Uterus (tissue), 4 donors: ENCODE measurements around the gene INPP5A. TPM values are rescaled to one million over a fixed set of nuclear protein-coding genes. Genes with fewer than 3 reads are reported as not detected.

Experiments
- DNase-seq, 2 donors: peaks; one replicate each; pipeline ENCODE4 v3.0.0-alpha.2; 2019 to 2020
- H3K27ac ChIP-seq, 2 donors: fragments of 200-600 bp; sonication (generic); 1 replicate in 1 of 2; 2 replicates in 1 of 2; pipeline ENCODE4 v1.5.1; 2016 to 2018
- H3K27me3 ChIP-seq, 2 donors: fragments of 200-600 bp; sonication (generic); one replicate each; pipeline ENCODE4 v1.5.1; 2018 to 2019; ENCODE audit warnings: control low read depth in 1 of 2
- H3K36me3 ChIP-seq, 2 donors: fragments of 200-600 bp; sonication (generic); one replicate each; pipeline ENCODE4 v1.5.1; 2019; ENCODE audit warnings: control low read depth in 1 of 2
- H3K4me1 ChIP-seq, 2 donors: fragments of 200-600 bp; sonication (generic); one replicate each; pipeline ENCODE4 v1.5.1; 2018 to 2019; ENCODE audit warnings: control low read depth in 1 of 2
- H3K4me3 ChIP-seq, 2 donors: fragments of 200-600 bp; sonication (generic); 1 replicate in 1 of 2; 2 replicates in 1 of 2; pipeline ENCODE4 v1.5.1; 2018 to 2019; ENCODE audit warnings: mild to moderate bottlenecking in 1 of 2
- H3K9me3 ChIP-seq, 2 donors: fragments of 200-600 bp; sonication (generic); one replicate each; pipeline ENCODE4 v1.5.1; 2019; ENCODE audit warnings: control low read depth in 1 of 2
- POLR2A ChIP-seq, 2 donors: fragments of 450-650 bp; IDR thresholded peaks; one replicate each; pipeline ENCODE4 v1.6.1; 2016; ENCODE audit warnings: antibody characterized with exemption in 2 of 2, mild to moderate bottlenecking in 1 of 2, moderate library complexity in 1 of 2
- intact Hi-C: fragments of 100-400 bp; cut with DNase I; formaldehyde crosslinking; loops from one replicate; pipeline ENCODE4 v1.15.1; 2023; ENCODE audit warnings: low total_unique reads
- total RNA-seq, 4 donors: library from RNA; depleted of rRNA in 3 of 4; stranded (reverse); fragments of >200 nt in 3 of 4; gene quantifications; one replicate each; pipeline versions ENCODE4 v1.1.0 to v1.2.4, GENCODE V29; 2014 to 2023
- TF ChIP-seq, protein P1 (sequence below), 4 experiments: fragments of 200-600 bp in 2 of 4; fragments of 450-650 bp in 2 of 4; sonication (generic) in 2 of 4; IDR thresholded peaks; one replicate each; pipeline ENCODE4 v1.5.1; 2016 to 2019; ENCODE audit warnings: antibody characterized with exemption in 4 of 4, mild to moderate bottlenecking in 2 of 4, moderate library complexity in 1 of 4
- donor health status: DM: yes; HTN: yes; CAD: no.

INPP5A gene
- total RNA-seq, 4 donors from 2014 or later: 22.5 to 160 (median 93.2) TPM

DNA sequence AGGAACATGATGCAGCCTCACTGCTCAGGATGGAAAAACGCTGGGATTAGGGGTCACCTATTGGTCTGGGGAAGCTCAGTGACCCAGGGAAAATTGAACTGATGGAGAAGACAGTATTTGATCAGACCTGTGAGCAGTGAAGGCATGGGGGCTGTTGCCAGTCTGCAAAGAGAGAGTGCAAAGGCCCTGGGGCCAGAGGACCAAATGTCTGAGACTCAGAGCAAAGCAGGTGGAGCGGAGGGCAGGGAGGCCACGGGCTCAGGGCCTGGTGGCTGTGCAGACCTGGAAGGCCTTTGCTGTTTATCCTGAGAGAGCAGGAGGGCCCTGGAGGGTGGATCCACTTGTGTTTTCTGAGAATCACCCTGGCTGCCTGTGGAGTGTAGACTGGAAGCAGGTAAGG lies 67.1 kb downstream of the INPP5A start:
- Histone ChIP-seq H3K27me3 (no peaks in the 10 kb centered on the region), H3K4me1 (peaks cover 0 to 21% of the 10 kb centered on the region in 2 donors), H3K4me3 (no peak overlapping the region), H3K36me3 (no peaks in the 10 kb centered on the region), H3K27ac (no peak overlapping the region), H3K9me3 (no peaks in the 10 kb centered on the region)
- DNase-seq: no peak
- intact Hi-C loops: no loop called here
- no peak for TF ChIP-seq POLR2A (IDR thresholded peaks at IDR 0.05)
- TF ChIP-seq, protein P1, sequence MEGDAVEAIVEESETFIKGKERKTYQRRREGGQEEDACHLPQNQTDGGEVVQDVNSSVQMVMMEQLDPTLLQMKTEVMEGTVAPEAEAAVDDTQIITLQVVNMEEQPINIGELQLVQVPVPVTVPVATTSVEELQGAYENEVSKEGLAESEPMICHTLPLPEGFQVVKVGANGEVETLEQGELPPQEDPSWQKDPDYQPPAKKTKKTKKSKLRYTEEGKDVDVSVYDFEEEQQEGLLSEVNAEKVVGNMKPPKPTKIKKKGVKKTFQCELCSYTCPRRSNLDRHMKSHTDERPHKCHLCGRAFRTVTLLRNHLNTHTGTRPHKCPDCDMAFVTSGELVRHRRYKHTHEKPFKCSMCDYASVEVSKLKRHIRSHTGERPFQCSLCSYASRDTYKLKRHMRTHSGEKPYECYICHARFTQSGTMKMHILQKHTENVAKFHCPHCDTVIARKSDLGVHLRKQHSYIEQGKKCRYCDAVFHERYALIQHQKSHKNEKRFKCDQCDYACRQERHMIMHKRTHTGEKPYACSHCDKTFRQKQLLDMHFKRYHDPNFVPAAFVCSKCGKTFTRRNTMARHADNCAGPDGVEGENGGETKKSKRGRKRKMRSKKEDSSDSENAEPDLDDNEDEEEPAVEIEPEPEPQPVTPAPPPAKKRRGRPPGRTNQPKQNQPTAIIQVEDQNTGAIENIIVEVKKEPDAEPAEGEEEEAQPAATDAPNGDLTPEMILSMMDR (IDR thresholded peaks at IDR 0.05): no peak

DNA sequence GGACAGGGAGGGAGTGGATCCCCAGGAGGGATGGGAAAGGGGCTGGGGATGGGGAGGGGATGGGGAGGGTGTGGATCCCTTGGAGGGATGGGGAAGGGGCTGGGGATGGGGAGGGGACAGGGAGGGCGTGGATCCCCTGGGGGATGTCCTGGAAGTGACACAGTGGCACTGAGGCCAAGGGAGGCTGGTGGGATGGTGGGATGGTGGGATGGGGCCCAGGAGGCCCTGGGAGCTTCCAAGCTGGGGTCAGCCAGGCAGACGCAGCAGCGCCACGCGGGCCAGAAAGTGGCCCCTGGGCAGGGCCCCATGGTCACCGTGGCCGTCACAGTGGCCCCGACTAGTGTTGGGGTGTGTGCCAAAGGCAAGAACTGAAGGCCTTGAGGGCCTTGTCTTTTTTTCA lies 67.8 kb downstream of the INPP5A start:
- Histone ChIP-seq H3K36me3 (no peaks in the 10 kb centered on the region), H3K27ac (no peak overlapping the region), H3K4me1 (peaks cover 0 to 21% of the 10 kb centered on the region in 2 donors), H3K9me3 (no peaks in the 10 kb centered on the region), H3K27me3 (no peaks in the 10 kb centered on the region), H3K4me3 (no peak overlapping the region)
- no peak for TF ChIP-seq POLR2A (IDR thresholded peaks at IDR 0.05)
- TF ChIP-seq, protein P1 (IDR thresholded peaks at IDR 0.05): no peak
- intact Hi-C loops: no loop called here
- no peak for DNase-seq

DNA sequence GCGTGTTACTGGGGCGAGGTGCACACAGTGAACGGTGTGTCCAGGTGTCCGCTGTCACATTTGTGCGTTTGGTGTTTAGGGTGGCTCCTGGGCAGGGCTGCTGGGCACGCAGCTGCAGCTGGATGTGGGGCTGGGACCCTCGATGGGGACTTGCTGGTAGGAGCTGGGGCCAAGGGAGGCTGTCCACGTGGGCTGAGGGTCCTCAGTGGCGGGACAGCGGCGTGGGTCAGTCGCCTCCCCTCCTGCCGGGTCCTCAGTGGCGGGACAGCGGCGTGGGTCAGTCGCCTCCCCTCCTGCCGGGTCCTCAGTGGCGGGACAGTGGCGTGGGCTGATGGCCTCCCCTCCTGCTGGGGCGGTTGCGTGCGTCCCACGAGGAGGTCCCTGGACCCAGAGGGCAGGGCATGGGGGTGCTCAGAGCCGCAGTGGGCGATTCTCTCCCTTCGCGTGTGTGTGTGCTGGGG lies 68.5 kb downstream of the INPP5A start:
- intact Hi-C loops: no loop called here

DNA sequence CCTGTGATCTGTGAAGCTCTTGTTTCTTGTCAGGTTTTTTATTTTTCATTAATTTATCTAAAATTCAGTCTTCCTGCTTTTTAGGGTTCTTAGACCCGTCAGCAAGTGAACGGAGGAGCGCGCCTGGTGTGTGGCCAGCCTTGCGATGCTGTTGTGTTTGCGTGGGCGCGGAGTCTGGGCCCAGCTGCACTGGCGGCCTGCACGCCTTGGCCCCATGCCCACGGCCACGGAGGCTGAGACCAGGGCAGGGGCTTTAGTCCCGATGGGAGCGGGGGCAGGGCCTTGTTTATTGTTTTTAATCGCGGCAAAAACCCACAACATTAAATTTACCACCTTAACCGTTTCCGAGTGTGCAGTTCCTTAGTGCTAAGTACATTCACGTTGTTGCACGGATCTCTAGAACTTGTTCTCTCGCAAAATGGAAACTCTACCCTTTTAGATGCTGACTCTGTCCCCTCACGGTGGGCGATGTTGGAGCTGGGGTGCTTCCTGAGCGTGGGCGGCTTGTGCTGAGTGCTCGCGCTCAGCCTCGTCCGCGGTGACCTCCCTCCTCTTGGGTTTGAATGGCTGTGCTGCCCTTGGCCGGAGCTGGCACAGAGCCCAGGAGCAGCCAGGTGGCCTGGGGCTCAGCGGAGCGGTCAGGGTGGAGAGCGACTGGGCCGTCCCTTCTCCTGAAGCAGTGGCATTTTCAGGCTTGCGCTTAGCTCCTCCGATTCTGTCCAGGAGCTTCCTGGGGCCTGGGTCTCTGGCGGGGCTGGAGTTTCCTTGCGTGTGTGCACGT lies 69.1 kb downstream of the INPP5A start:
- Histone ChIP-seq H3K9me3 (no peaks in the 10 kb centered on the region), H3K36me3 (no peaks in the 10 kb centered on the region), H3K4me3 (peak overlapping the region in 1 of 2 donors; percentile 18), H3K27me3 (no peaks in the 10 kb centered on the region), H3K27ac (peak overlapping the region in 1 of 2 donors; percentile 53), H3K4me1 (peaks cover 0 to 21% of the 10 kb centered on the region in 2 donors)
- peak; percentile 73 to 78 for DNase-seq
- intact Hi-C loops: no loop called here
- TF ChIP-seq POLR2A (IDR thresholded peaks at IDR 0.05): no peak
- TF ChIP-seq, protein P1 (IDR thresholded peaks at IDR 0.05): no peak

More for the DNA sequence above, 68.5 kb downstream of the INPP5A start:
- Histone ChIP-seq H3K4me1 (peaks cover 0 to 21% of the 10 kb centered on the region in 2 donors), H3K36me3 (no peaks in the 10 kb centered on the region), H3K27me3 (no peaks in the 10 kb centered on the region), H3K9me3 (no peaks in the 10 kb centered on the region), H3K4me3 (peak overlapping the region in 1 of 2 donors; percentile 18), H3K27ac (peak overlapping the region in 1 of 2 donors; percentile 53)
- DNase-seq: no peak
- TF ChIP-seq, protein P1 (IDR thresholded peaks at IDR 0.05): no peak
- TF ChIP-seq POLR2A (IDR thresholded peaks at IDR 0.05): no peak

DNA sequence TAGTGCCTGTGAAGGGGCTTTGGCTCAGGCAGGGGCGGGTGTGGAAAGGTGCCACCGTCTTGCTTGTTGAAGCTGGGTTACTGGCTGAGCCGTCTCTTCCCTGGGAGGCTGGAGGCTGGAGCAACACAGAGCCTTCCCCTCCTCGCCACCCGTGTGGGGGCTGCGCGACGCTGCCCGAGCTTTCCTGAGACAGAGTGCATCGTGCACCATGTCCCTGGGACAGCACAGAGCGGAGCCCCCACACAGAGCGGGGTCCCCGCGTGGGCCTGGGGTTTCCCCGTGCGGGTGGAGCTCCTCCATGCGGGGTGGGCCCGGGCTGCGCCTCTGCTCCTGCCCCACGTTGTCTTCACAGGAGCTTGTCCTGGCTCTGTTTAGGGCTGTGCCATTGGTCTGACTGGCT lies 69.9 kb downstream of the INPP5A start:
- no peak for DNase-seq
- H3K36me3 ChIP-seq: no peaks in the 10 kb centered on the region
- H3K27ac ChIP-seq: no peak overlapping the region
- intact Hi-C loops: no loop called here
- H3K4me1 ChIP-seq: peaks cover 0 to 25% of the 10 kb centered on the region in 2 donors
- no peaks in the 10 kb centered on the region for H3K27me3 ChIP-seq
- no peaks in the 10 kb centered on the region for H3K9me3 ChIP-seq
- H3K4me3 ChIP-seq: no peak overlapping the region
- TF ChIP-seq, protein P1 (IDR thresholded peaks at IDR 0.05): no peak
- TF ChIP-seq POLR2A (IDR thresholded peaks at IDR 0.05): no peak
